SU-DHL-6 (cell line): ENCODE data around the gene ZNF790.

Experiments
- EZH2phosphoT487 ChIP-seq: fragments of 200-600 bp; sonication (generic), shearing (Covaris generic); conservative IDR thresholded peaks from 2 replicates; pipeline ENCODE4 v1.6.1; 2018; ENCODE audit warnings: mild to moderate bottlenecking, antibody characterized with exemption, low read length, moderate library complexity, mixed read lengths
- TF ChIP-seq, protein P1 (sequence below): fragments of 200-600 bp; sonication (generic); IDR thresholded peaks from one replicate; pipeline ENCODE4 v1.5.1; 2017; ENCODE audit warnings: antibody characterized with exemption, mild to moderate bottlenecking, low read length, moderate library complexity; ENCODE audit not compliant: insufficient read depth, poor library complexity, severe bottlenecking

DNA sequence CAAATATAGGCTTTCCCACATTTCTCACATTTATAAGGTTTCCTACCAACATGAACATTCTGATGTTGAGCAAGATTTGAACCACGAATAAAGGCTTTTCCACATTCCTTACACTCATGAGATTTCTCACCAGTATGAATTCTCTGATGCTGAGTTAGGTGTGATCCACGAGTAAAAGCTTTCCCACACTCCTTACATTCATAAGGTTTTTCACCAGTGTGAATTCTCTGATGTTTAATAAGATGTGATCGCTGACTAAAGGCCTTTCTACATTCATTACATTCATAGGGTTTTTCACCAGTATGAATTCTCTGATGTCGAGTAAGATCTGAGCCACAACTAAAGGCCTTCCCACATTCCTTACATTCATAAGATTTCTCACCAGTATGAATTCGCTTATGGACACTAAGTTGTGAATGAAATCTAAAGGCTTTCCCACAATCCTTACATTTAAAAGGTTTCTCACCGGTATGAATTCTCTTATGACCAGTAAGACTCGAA is 19.0 kb downstream of the ZNF790 start:
- TF ChIP-seq, protein P1, sequence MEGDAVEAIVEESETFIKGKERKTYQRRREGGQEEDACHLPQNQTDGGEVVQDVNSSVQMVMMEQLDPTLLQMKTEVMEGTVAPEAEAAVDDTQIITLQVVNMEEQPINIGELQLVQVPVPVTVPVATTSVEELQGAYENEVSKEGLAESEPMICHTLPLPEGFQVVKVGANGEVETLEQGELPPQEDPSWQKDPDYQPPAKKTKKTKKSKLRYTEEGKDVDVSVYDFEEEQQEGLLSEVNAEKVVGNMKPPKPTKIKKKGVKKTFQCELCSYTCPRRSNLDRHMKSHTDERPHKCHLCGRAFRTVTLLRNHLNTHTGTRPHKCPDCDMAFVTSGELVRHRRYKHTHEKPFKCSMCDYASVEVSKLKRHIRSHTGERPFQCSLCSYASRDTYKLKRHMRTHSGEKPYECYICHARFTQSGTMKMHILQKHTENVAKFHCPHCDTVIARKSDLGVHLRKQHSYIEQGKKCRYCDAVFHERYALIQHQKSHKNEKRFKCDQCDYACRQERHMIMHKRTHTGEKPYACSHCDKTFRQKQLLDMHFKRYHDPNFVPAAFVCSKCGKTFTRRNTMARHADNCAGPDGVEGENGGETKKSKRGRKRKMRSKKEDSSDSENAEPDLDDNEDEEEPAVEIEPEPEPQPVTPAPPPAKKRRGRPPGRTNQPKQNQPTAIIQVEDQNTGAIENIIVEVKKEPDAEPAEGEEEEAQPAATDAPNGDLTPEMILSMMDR = no peak
- no peak for TF ChIP-seq EZH2phosphoT487
